Stimulated activated CD8-positive, alpha-beta memory T cell treated with anti-CD3 and anti-CD28 coated beads, Interleukin-12 subunit alpha, Interleukin-12 subunit beta, amount 100 ng/mL, for 4 hours (primary cell): ENCODE measurements around the gene CRYZL1.

Source experiments
- DNase-seq: peaks from one replicate; pipeline ENCODE4 v3.0.0-alpha.2; 2020; ENCODE audit warnings: low read depth

Gene CRYZL1

GRCh38 chr21:33661146-33661545 is 19.6 kb upstream of the CRYZL1 start:
- DNase-seq: no peak

GRCh38 chr21:33660406-33660805 is 18.9 kb upstream of the CRYZL1 start:
- DNase-seq: no peak

- DNase-seq: no peak
Observed at GRCh38 chr21:33659568-33659949, 18.0 kb upstream of the CRYZL1 start.

- no peak for DNase-seq
Observed at GRCh38 chr21:33658919-33659567, 17.5 kb upstream of the CRYZL1 start.

GRCh38 chr21:33657124-33657820 is 15.7 kb upstream of the CRYZL1 start:
- no peak for DNase-seq

- DNase-seq: no peak
Observed at GRCh38 chr21:33655588-33656221, 14.2 kb upstream of the CRYZL1 start.

- no peak for DNase-seq
Observed at GRCh38 chr21:33654412-33654811, 12.9 kb upstream of the CRYZL1 start.

- no peak for DNase-seq
Observed at GRCh38 chr21:33651965-33652680, 10.6 kb upstream of the CRYZL1 start.

- DNase-seq: no peak
Observed at GRCh38 chr21:33650929-33651509, 9.5 kb upstream of the CRYZL1 start.

GRCh38 chr21:33650230-33650629 is 8.7 kb upstream of the CRYZL1 start:
- no peak for DNase-seq

GRCh38 chr21:33648555-33648954 is 7.0 kb upstream of the CRYZL1 start:
- no peak for DNase-seq

- DNase-seq: no peak
Observed at GRCh38 chr21:33647587-33647986, 6.0 kb upstream of the CRYZL1 start.

GRCh38 chr21:33645730-33646129 is 4.2 kb upstream of the CRYZL1 start:
- DNase-seq: no peak

- DNase-seq: no peak
Observed at GRCh38 chr21:33644383-33645074, 3.0 kb upstream of the CRYZL1 start.

- DNase-seq: no peak
Observed at GRCh38 chr21:33643658-33644311, 2.2 kb upstream of the CRYZL1 start.

- DNase-seq: peak; percentile 4
Observed at GRCh38 chr21:33642896-33643657, 1.5 kb upstream of the CRYZL1 start.

- DNase-seq: peak; percentile 99
Observed at GRCh38 chr21:33642027-33642895, 720 bp upstream of the CRYZL1 start, which contains the start of gene ITSN1. ITSN1 (plus strand) TSS chr21:33642501; CDS start chr21:33718829, 76,328 bp downstream.

GRCh38 chr21:33640697-33641351 is 717 bp downstream of the CRYZL1 start:
- DNase-seq: no peak

- DNase-seq: no peak
Observed at GRCh38 chr21:33634254-33634653, 7.3 kb downstream of the CRYZL1 start.
